HUES64 (cell line): ENCODE results near the gene PACRG.

ENCODE experiments used
- H3K27ac ChIP-seq: 2 replicates; pipeline ENCODE4 v1.7.0; 2013; ENCODE audit warnings: low read depth, low read length, inconsistent platforms
- H3K27me3 ChIP-seq: 2 replicates; pipeline ENCODE4 v1.6.1; 2013; ENCODE audit warnings: mild to moderate bottlenecking, low read length; ENCODE audit not compliant: insufficient read depth
- H3K36me3 ChIP-seq: 2 replicates; pipeline ENCODE4 v1.6.1; 2013; ENCODE audit warnings: mild to moderate bottlenecking, low read length; ENCODE audit not compliant: insufficient read depth
- H3K4me1 ChIP-seq: 2 replicates; pipeline ENCODE4 v1.6.1; 2013; ENCODE audit warnings: mild to moderate bottlenecking, low read length, moderate library complexity; ENCODE audit not compliant: insufficient read depth
- H3K4me3 ChIP-seq: 2 replicates; pipeline ENCODE4 v1.5.1; 2013; ENCODE audit warnings: mild to moderate bottlenecking, low read length, moderate library complexity
- H3K9ac ChIP-seq: 2 replicates; pipeline ENCODE4 v1.6.1; 2013; ENCODE audit warnings: mild to moderate bottlenecking, low read depth, low read length
- H3K9me3 ChIP-seq: 2 replicates; pipeline ENCODE4 v1.6.1; 2013; ENCODE audit warnings: low read depth, low read length; ENCODE audit not compliant: insufficient read depth
- WGBS: fragments of 150-250, 120-280 bp; methylation state at CpG from one replicate; pipeline ENCODE4 v1.1.7; 2013; ENCODE audit warnings: missing lambda C conversion rate; 5-methylcytosine and 5-hydroxymethylcytosine counted together

Gene PACRG

DNA sequence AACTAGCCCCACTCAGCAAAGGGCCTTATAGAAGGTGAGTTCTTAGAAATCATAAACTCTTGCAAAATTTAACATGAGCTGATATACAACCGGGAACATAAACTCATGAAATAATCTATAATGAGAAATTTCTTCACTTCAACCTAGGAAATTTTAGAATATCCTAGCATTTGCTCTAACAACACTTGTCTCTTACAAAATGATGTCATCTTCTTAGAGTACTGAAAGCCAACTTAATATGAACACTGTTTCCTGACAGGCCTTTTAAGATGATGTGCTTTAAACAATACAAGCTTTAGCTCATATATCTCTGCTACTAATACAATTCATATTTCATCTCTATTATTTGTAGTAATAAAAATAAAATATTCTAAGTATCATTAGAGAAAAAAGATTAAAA lies 932 bp downstream of the PACRG start:
- Histone ChIP-seq H3K27me3 (peaks cover 6% of the 10 kb centered on the region; the same call in 1 of the 2 replicates), H3K4me1 (peaks cover 5% of the 10 kb centered on the region), H3K36me3 (no peaks in the 10 kb centered on the region), H3K4me3 (no peak overlapping the region), H3K9me3 (no peaks in the 10 kb centered on the region), H3K9ac (no peak overlapping the region), H3K27ac (no peak overlapping the region)
- 80% methylated on average over 1 of the region's 1 CpG for WGBS

DNA sequence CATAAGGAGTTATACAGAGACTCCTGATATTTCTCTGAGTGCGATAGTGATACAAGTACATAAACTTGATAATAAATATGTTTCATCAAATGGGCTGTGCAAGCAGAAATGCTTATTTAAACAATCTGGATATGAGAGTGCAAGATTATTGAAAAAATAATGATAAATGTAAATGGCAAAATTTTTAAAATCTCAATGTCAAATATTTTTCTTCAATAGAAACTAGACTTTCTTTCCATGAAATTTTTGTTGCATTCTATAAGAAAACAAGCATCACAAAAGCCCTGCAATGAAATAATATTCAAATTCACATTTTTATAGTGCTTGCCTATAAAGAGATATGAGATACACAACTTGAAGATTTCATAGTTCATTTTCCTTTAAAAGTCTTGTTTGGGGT lies 2.7 kb downstream of the PACRG start:
- 100% methylated on average over 1 of the region's 1 CpG for WGBS
- H3K27ac ChIP-seq: no peak overlapping the region
- peaks cover 7% of the 10 kb centered on the region for H3K4me1 ChIP-seq
- no peaks in the 10 kb centered on the region for H3K36me3 ChIP-seq
- no peak overlapping the region for H3K4me3 ChIP-seq
- H3K9me3 ChIP-seq: no peaks in the 10 kb centered on the region
- H3K27me3 ChIP-seq: peaks cover 6% of the 10 kb centered on the region; the same call in 1 of the 2 replicates
- no peak overlapping the region for H3K9ac ChIP-seq

GRCh38 chr6:162733489-162733888 lies 5.7 kb downstream of the PACRG start:
- H3K9me3 ChIP-seq: no peaks in the 10 kb centered on the region
- H3K27ac ChIP-seq: no peak overlapping the region
- H3K27me3 ChIP-seq: no peaks in the 10 kb centered on the region
- no peaks in the 10 kb centered on the region for H3K36me3 ChIP-seq
- 78% methylated on average over 4 of the region's 4 CpGs for WGBS
- no peak overlapping the region for H3K4me3 ChIP-seq
- 0 out of 2 replicates have a peak, but pooled peaks cover 3% of the 10 kb centered on the region for H3K4me1 ChIP-seq
- H3K9ac ChIP-seq: no peak overlapping the region

DNA sequence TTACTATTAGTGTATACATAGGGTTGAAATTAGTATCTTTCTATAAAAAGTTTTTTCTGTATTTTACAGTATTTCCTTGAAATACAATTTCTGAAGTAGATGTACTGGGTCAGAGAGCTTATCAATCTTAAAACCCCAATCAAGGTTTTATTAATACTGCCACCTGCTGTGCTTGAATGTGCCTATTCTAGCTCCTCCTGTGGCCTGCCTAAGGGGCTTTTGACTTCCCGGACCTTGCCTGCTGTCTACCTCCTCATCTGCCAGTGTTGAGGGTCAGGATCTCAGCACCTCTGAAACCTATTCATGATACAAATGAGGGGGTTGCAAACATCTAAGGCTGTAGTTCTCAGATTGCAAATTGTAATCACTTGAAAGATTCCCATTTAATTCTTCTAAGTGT lies 9.2 kb downstream of the PACRG start:
- 78% methylated on average over 1 of the region's 1 CpG for WGBS
- Histone ChIP-seq H3K4me3 (no peak overlapping the region), H3K9ac (no peak overlapping the region), H3K9me3 (no peaks in the 10 kb centered on the region), H3K4me1 (0 out of 2 replicates have a peak, but pooled peaks cover 3% of the 10 kb centered on the region), H3K27me3 (no peaks in the 10 kb centered on the region), H3K36me3 (no peaks in the 10 kb centered on the region), H3K27ac (no peak overlapping the region)

- no peak overlapping the region for H3K27ac ChIP-seq
- WGBS: 70% methylated on average over 2 of the region's 3 CpGs
These were observed 23.0 kb downstream of the PACRG start for GRCh38 chr6:162750776-162751175.

DNA sequence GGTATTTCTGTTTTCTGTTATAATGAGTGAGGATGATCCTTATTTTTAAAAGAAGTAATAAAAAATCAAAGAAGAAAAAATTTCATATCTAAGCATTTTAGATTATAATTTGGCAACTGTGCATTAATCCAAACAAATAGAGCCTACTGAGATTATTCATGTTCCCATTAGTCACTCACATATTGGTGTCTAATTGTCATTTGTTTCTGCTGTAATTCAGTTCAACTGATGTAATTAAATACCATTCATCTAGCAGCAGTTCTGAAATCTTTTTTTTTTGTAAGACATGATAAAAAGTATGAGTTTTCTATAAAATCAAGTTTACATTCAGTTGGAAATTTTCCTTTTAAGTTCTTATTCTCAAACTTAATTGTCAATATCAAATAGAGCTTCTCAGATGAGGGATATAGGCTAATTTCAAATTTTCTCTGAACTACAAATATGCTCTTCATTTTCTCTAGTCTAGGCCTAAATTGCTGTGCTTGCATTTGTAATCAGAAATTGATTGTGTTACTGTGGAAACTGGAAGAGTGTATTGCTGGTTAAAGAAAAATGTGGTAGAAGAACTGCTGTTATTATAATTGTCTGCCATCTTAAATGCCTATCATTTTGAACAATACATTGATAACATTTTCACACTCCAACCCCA lies 23.6 kb downstream of the PACRG start:
- no peak overlapping the region for H3K9ac ChIP-seq

More at GRCh38 chr6:162750776-162751175, 23.0 kb downstream of the PACRG start:
- Histone ChIP-seq H3K9me3 (no peaks in the 10 kb centered on the region), H3K4me3 (no peak overlapping the region), H3K4me1 (no peaks in the 10 kb centered on the region), H3K36me3 (no peaks in the 10 kb centered on the region), H3K27me3 (no peaks in the 10 kb centered on the region), H3K9ac (no peak overlapping the region)

GRCh38 chr6:162753775-162754174 lies 26.0 kb downstream of the PACRG start:
- Histone ChIP-seq H3K9me3 (no peaks in the 10 kb centered on the region), H3K9ac (no peak overlapping the region), H3K27me3 (no peaks in the 10 kb centered on the region), H3K27ac (no peak overlapping the region), H3K4me3 (no peak overlapping the region), H3K36me3 (no peaks in the 10 kb centered on the region), H3K4me1 (no peaks in the 10 kb centered on the region)

More for the DNA sequence above, 23.6 kb downstream of the PACRG start:
- Histone ChIP-seq H3K27ac (no peak overlapping the region), H3K4me3 (no peak overlapping the region), H3K4me1 (no peaks in the 10 kb centered on the region), H3K9me3 (no peaks in the 10 kb centered on the region), H3K36me3 (no peaks in the 10 kb centered on the region), H3K27me3 (no peaks in the 10 kb centered on the region)

DNA sequence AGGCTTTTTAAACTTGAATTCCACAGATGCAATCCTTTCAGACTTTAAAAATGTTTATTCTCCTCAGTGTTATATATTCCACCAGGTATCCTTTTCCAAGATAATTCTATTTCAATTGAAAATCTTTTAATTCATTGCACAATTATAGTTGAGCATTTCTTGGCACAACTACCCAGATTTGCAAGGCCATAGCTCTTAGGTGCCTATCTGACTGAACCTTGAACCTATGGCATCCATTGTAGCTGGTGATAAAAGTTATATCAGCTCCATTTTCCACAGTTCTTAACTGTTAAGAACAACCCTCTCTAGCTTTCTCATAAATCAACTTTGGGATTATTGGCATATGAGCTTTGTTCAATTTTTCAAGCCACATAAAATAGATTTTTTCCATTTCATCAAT lies 42.4 kb downstream of the PACRG start:
- no peaks in the 10 kb centered on the region for H3K9me3 ChIP-seq
- H3K9ac ChIP-seq: no peak overlapping the region
- H3K27ac ChIP-seq: no peak overlapping the region
- H3K4me1 ChIP-seq: no peaks in the 10 kb centered on the region
- no peaks in the 10 kb centered on the region for H3K27me3 ChIP-seq
- H3K4me3 ChIP-seq: no peak overlapping the region
- no peaks in the 10 kb centered on the region for H3K36me3 ChIP-seq

GRCh38 chr6:162770955-162771354 lies 43.2 kb downstream of the PACRG start:
- Histone ChIP-seq H3K27me3 (no peaks in the 10 kb centered on the region), H3K27ac (no peak overlapping the region), H3K36me3 (no peaks in the 10 kb centered on the region), H3K9ac (no peak overlapping the region), H3K4me1 (no peaks in the 10 kb centered on the region), H3K9me3 (no peaks in the 10 kb centered on the region), H3K4me3 (no peak overlapping the region)
- WGBS: 100% methylated on average over 1 of the region's 1 CpG

DNA sequence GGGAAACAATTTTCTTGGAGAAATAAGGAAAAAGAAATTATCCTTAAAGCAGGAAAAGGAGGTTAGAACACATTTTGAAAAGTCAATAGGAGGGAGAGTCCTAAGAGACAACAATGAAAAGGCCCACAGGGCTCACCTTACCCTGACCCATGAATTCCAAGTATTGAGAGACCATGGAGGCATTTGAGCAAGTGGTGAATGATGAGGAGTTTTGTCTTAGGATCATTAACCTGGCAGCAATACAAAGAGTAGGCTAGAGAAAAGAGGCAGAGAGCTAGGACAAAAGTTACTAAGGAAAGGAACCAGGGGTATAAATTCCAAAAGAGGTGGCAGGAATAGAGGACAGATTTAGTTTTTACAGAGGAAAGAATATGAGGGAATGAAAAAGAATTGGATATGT lies 44.7 kb downstream of the PACRG start:
- no peaks in the 10 kb centered on the region for H3K9me3 ChIP-seq
- H3K27me3 ChIP-seq: no peaks in the 10 kb centered on the region
- no peaks in the 10 kb centered on the region for H3K36me3 ChIP-seq
- H3K27ac ChIP-seq: no peak overlapping the region
- no peaks in the 10 kb centered on the region for H3K4me1 ChIP-seq
- no peak overlapping the region for H3K9ac ChIP-seq
- no peak overlapping the region for H3K4me3 ChIP-seq

GRCh38 chr6:162773996-162774395 lies 46.2 kb downstream of the PACRG start:
- Histone ChIP-seq H3K27me3 (no peaks in the 10 kb centered on the region), H3K36me3 (no peaks in the 10 kb centered on the region), H3K4me3 (no peak overlapping the region), H3K9ac (no peak overlapping the region), H3K9me3 (no peaks in the 10 kb centered on the region), H3K4me1 (no peaks in the 10 kb centered on the region), H3K27ac (no peak overlapping the region)
- 99% methylated on average over 3 of the region's 3 CpGs for WGBS

DNA sequence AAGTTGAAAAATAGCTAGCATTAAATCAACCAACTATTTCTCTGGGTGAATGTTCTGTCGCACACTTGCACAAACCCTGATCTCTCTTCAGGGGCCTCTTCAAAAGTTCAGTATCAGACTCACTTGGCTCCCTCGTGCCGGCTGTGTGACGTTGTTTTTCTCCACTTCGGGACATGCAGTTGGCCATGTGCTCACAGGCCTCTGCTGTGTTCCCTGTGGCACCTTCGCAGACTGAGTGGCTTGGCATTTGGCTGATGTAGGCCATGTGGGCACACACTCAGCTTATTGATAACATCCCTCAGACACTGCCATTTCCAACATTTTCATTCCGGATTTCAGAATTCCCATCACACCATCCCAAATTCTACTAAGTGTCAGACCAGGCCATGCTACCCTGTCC lies 49.3 kb downstream of the PACRG start:
- H3K4me1 ChIP-seq: no peaks in the 10 kb centered on the region
- peaks cover 5% of the 10 kb centered on the region; the same call in 1 of the 2 replicates for H3K9me3 ChIP-seq
- H3K27me3 ChIP-seq: no peaks in the 10 kb centered on the region
- no peak overlapping the region for H3K4me3 ChIP-seq
- no peak overlapping the region for H3K27ac ChIP-seq
- H3K9ac ChIP-seq: no peak overlapping the region
- H3K36me3 ChIP-seq: no peaks in the 10 kb centered on the region
- 95% methylated on average over 7 of the region's 7 CpGs for WGBS
